Adrenal gland (tissue), 5 donors: ENCODE data around the gene PRKG1.

Experiments used
- CTCF ChIP-seq, 6 experiments: fragments of 450-650 bp in 4 of 6; fragments of 200-600 bp in 2 of 6; sonication (generic) in 1 of 6; IDR thresholded peaks; 1 replicate in 5 of 6; 2 replicates in 1 of 6; pipeline versions ENCODE4 v1.5.1 to v1.8.0; 2016 to 2021; ENCODE audit warnings: antibody characterized with exemption in 6 of 6, mild to moderate bottlenecking in 2 of 6, moderate library complexity in 1 of 6
- POLR2A ChIP-seq, 2 donors: fragments of 450-650 bp; IDR thresholded peaks; one replicate each; pipeline ENCODE4 v1.6.1; 2017; ENCODE audit warnings: antibody characterized with exemption in 2 of 2, mild to moderate bottlenecking in 2 of 2, moderate library complexity in 1 of 2
- donor health status: DM: no; HTN: no; CAD: no.

GRCh38 chr10:51765284-51765971, 691.1 kb downstream of the PRKG1 start:
- TF ChIP-seq CTCF (IDR thresholded peaks at IDR 0.05) (no peak), POLR2A (IDR thresholded peaks at IDR 0.05) (no peak)
